Measurements from ENCODE around the gene NDUFS3.

GRCh38 chr11:47593492-47593933 lies 14.6 kb downstream of the NDUFS3 start:
- TF ChIP-seq CTCF (IDR thresholded peaks at IDR 0.05; ENCODE audit: low read length): no peak
- TF ChIP-seq EZH2 (IDR thresholded peaks at IDR 0.05; ENCODE audit: borderline replicate concordance, low read length): no peak
